Kidney epithelial cell (primary cell): Measurements from ENCODE around the gene TEX29. TPM values are rescaled to one million over a fixed set of nuclear protein-coding genes. Genes with fewer than 3 reads are reported as not detected.

Source experiments
- DNase-seq: peaks from one replicate; pipeline ENCODE4 v3.0.0-alpha.2; 2010; ENCODE audit warnings: low read depth
- H3K27me3 ChIP-seq: 2 replicates; pipeline ENCODE4 v1.6.0; 2011; ENCODE audit warnings: low read length; ENCODE audit not compliant: control insufficient read depth, insufficient read depth
- H3K36me3 ChIP-seq: 2 replicates; pipeline ENCODE4 v1.5.1; 2011; ENCODE audit warnings: low read length; ENCODE audit not compliant: control insufficient read depth, insufficient read depth
- H3K4me3 ChIP-seq: 2 replicates; pipeline ENCODE4 v1.5.1; 2011; ENCODE audit warnings: low read depth, mild to moderate bottlenecking, control low read depth, low read length
- total RNA-seq: library from RNA; depleted of rRNA; stranded (reverse); fragments of >200 nt; gene quantifications from 2 replicates; pipeline ENCODE4 v1.2.3, GENCODE V29; 2015
- TF ChIP-seq, protein P1 (sequence below): IDR thresholded peaks from 2 replicates; pipeline ENCODE4 v1.5.1; 2011; ENCODE audit warnings: mild to moderate bottlenecking, moderate library complexity, low read length, control low read depth, inconsistent platforms; ENCODE audit not compliant: insufficient read depth, poor library complexity, severe bottlenecking

The TEX29 gene
- total RNA-seq, 1 donor from 2014 or later, result not detected

DNA sequence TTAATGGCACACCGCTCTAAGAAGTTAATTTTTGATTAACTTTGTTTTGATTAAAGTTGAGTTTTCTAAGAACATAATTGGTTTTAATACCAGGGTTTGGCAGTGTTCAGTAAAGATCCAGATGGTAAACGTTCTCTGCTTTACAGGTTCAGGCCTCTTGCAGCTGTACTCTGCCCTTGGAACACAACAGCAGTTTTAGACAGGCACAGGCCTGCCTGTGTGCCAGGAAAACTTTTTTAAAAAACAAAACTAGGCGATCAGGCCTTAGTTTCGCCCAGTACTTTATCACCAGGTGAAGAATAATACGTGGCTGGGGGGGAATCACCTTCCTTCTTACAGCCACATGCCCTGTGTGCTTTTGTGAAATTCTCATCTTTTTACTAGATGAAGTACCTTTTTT is 38.0 kb upstream of the TEX29 start:
- TF ChIP-seq, protein P1, sequence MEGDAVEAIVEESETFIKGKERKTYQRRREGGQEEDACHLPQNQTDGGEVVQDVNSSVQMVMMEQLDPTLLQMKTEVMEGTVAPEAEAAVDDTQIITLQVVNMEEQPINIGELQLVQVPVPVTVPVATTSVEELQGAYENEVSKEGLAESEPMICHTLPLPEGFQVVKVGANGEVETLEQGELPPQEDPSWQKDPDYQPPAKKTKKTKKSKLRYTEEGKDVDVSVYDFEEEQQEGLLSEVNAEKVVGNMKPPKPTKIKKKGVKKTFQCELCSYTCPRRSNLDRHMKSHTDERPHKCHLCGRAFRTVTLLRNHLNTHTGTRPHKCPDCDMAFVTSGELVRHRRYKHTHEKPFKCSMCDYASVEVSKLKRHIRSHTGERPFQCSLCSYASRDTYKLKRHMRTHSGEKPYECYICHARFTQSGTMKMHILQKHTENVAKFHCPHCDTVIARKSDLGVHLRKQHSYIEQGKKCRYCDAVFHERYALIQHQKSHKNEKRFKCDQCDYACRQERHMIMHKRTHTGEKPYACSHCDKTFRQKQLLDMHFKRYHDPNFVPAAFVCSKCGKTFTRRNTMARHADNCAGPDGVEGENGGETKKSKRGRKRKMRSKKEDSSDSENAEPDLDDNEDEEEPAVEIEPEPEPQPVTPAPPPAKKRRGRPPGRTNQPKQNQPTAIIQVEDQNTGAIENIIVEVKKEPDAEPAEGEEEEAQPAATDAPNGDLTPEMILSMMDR, result no peak
- DNase-seq, result no peak
- H3K27me3 ChIP-seq, result no peaks in the 10 kb centered on the region
- H3K4me3 ChIP-seq, result no peak overlapping the region
- H3K36me3 ChIP-seq, result no peaks in the 10 kb centered on the region

DNA sequence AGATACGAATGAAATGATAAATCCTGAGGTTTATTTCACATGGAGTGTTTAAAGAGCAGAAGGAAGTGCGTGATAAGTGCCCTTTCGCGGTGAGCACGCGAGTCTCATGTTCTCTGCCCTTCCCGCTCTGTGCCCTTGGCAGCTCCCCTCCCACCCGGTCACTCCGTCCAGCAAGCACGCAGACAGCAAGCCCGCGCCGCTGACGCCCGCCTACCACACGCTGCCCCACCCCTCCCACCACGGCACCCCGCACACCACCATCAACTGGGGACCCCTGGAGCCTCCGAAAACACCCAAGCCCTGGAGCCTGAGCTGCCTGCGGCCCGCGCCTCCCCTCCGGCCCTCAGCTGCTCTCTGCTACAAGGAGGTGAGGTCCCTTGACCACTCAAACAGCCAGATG is 37.4 kb upstream of the TEX29 start:
- no peak for DNase-seq
- Histone ChIP-seq H3K27me3 (no peaks in the 10 kb centered on the region), H3K4me3 (no peak overlapping the region), H3K36me3 (no peaks in the 10 kb centered on the region)
- TF ChIP-seq, protein P1, result no peak

DNA sequence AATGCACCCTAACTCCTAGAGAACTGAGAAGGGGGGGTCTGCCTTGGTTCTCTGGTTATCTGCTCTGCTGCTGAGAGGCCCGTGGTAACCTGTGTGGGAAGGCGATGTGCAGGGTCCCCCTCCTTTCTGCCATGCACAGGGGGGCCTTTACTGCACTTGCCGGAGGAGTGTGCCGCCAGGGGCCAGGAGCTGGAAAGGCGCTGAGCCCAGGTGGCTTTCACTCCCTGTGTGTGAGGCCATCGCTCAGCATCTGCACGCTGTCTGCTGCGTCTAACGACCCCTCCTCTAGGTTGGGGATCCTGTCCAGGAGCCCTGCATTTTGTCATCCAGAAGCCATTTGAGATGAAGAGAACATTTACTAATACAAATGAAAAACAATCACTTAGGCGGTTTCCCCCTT is 37.0 kb upstream of the TEX29 start:
- TF ChIP-seq, protein P1, result no peak
- Histone ChIP-seq H3K4me3 (no peak overlapping the region), H3K36me3 (no peaks in the 10 kb centered on the region), H3K27me3 (no peaks in the 10 kb centered on the region)
- DNase-seq, result no peak

DNA sequence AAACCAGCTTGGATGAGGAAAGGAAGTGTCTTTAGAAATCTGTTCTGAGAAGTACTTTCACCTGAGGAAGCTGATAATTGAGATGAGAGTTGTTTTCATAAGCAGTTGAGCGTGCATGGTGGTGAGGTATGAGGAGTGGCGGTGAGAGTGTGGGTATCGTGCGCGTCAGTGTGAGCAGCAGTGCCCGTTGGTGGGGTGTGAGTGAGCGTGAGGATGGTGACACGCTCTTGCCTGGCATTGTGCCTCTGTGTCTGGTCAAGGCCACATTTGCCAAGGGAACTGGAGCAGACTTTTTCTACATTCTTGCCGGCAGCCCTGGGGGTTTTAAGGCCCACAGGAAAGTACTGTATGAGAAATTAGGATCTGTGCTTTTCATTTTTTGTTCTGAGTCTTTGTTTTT is 36.5 kb upstream of the TEX29 start:
- Histone ChIP-seq H3K4me3 (no peak overlapping the region), H3K27me3 (no peaks in the 10 kb centered on the region), H3K36me3 (no peaks in the 10 kb centered on the region)
- no peak for DNase-seq
- TF ChIP-seq, protein P1, result no peak

DNA sequence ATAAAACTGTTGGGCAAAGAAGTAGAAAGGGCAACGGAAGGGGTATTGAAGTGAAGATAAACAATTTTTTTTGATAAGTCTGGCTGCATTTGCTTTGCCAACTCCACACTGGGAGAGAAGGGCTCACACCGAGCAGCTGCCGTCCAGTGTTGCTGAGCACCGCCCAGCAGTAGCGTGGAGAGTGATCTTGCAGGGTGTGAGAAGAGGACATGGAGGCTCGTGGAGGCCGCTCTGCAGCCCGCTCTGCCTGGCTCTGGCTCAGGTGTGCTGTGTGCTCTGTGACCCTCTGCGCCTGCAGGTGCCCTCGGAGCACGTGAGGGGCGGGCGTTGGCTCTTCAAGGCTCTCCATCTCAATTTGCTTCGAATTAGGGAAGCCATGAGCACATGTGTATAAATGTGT is 35.9 kb upstream of the TEX29 start:
- no peak overlapping the region for H3K4me3 ChIP-seq
- DNase-seq, result no peak
- H3K36me3 ChIP-seq, result no peaks in the 10 kb centered on the region

DNA sequence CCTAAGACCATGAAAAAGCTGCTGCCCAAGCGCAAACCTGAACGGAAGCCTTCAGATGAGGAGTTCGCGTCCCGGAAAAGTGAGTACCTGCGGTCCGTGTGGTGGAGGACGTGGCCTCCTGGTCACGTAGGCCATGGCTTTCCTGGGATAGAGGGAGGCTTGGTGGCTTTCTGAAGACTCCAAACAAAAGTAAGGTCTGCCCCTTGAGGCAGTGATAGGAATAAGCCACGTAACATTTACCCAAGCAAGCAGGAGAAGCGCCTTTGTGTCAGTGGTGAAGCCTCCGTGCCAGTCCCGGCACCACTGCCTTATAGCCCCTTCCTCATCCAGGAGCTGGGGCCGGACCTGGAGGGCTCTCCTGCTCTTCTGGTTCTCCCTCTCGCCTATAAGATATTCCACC is 34.3 kb upstream of the TEX29 start:
- DNase-seq, result no peak
- Histone ChIP-seq H3K4me3 (no peak overlapping the region), H3K36me3 (no peaks in the 10 kb centered on the region), H3K27me3 (no peaks in the 10 kb centered on the region)
- TF ChIP-seq, protein P1, result peak; percentile 6

More for the DNA sequence above, 35.9 kb upstream of the TEX29 start:
- no peaks in the 10 kb centered on the region for H3K27me3 ChIP-seq
- TF ChIP-seq, protein P1, result no peak
